Stomach smooth muscle (tissue), 2 donors: ENCODE results near the gene HOXD9.

Source experiments
- H3K27ac ChIP-seq: one replicate; pipeline ENCODE4 v1.7.0; 2013; ENCODE audit warnings: mild to moderate bottlenecking, low read length, inconsistent platforms
- H3K27me3 ChIP-seq, 2 donors: one replicate each; pipeline ENCODE4 v1.7.0; 2013; ENCODE audit warnings: low read length in 2 of 2; ENCODE audit not compliant: insufficient read depth in 2 of 2, control insufficient read depth in 1 of 2
- H3K36me3 ChIP-seq, 2 donors: one replicate each; pipeline ENCODE4 v1.7.0; 2013; ENCODE audit warnings: low read length in 2 of 2; ENCODE audit not compliant: control insufficient read depth in 2 of 2, insufficient read depth in 2 of 2
- H3K4me1 ChIP-seq: one replicate; pipeline ENCODE4 v1.7.0; 2013; ENCODE audit warnings: low read length; ENCODE audit not compliant: control insufficient read depth, insufficient read depth
- H3K4me3 ChIP-seq, 2 donors: one replicate each; pipeline ENCODE4 v1.7.0; 2013; ENCODE audit warnings: low read length in 2 of 2
- H3K9ac ChIP-seq, 2 donors: one replicate each; pipeline ENCODE4 v1.7.0; 2013; ENCODE audit warnings: low read length in 2 of 2, mild to moderate bottlenecking in 1 of 2
- H3K9me3 ChIP-seq, 2 donors: one replicate each; pipeline ENCODE4 v1.7.0; 2013; ENCODE audit warnings: low read length in 2 of 2; ENCODE audit not compliant: control insufficient read depth in 2 of 2
- donor health status: healthy.
- donor health status: Pancreatic carcinoma.

HOXD9 gene

GRCh38 chr2:176123411-176124109 is 1.0 kb downstream of the HOXD9 start:
- Histone ChIP-seq H3K4me1 (peaks cover 14% of the 10 kb centered on the region), H3K27me3 (peaks cover 71 to 95% of the 10 kb centered on the region in 2 donors), H3K9ac (no peak overlapping the region), H3K4me3 (peak overlapping the region; percentile 10 to 67), H3K27ac (no peak overlapping the region), H3K9me3 (peaks cover 0 to 4% of the 10 kb centered on the region in 2 donors), H3K36me3 (no peaks in the 10 kb centered on the region)

- H3K9ac ChIP-seq: no peak overlapping the region
- peaks cover 72 to 96% of the 10 kb centered on the region in 2 donors for H3K27me3 ChIP-seq
- peaks cover 19% of the 10 kb centered on the region for H3K4me1 ChIP-seq
- H3K4me3 ChIP-seq: peak overlapping the region in 1 of 2 donors; percentile 22
- H3K36me3 ChIP-seq: no peaks in the 10 kb centered on the region
- H3K27ac ChIP-seq: no peak overlapping the region
- peaks cover 0 to 4% of the 10 kb centered on the region in 2 donors for H3K9me3 ChIP-seq
Observed at GRCh38 chr2:176124110-176124946, 1.8 kb downstream of the HOXD9 start.

GRCh38 chr2:176124947-176125771 is 2.6 kb downstream of the HOXD9 start:
- Histone ChIP-seq H3K9me3 (no peaks in the 10 kb centered on the region), H3K4me3 (no peak overlapping the region), H3K27ac (no peak overlapping the region), H3K9ac (no peak overlapping the region), H3K27me3 (peaks cover 66 to 92% of the 10 kb centered on the region in 2 donors), H3K36me3 (no peaks in the 10 kb centered on the region), H3K4me1 (peaks cover 21% of the 10 kb centered on the region)

GRCh38 chr2:176125772-176126054 is 3.2 kb downstream of the HOXD9 start:
- Histone ChIP-seq H3K9ac (no peak overlapping the region), H3K27ac (no peak overlapping the region), H3K27me3 (peaks cover 62 to 92% of the 10 kb centered on the region in 2 donors)

GRCh38 chr2:176126929-176127773 is 4.6 kb downstream of the HOXD9 start:
- H3K27me3 ChIP-seq: peaks cover 62 to 91% of the 10 kb centered on the region in 2 donors
- H3K36me3 ChIP-seq: no peaks in the 10 kb centered on the region
- H3K4me3 ChIP-seq: no peak overlapping the region
- H3K27ac ChIP-seq: no peak overlapping the region
- peaks cover 0 to 3% of the 10 kb centered on the region in 2 donors for H3K9me3 ChIP-seq
- H3K4me1 ChIP-seq: peaks cover 28% of the 10 kb centered on the region
- no peak overlapping the region for H3K9ac ChIP-seq

More at GRCh38 chr2:176125772-176126054, 3.2 kb downstream of the HOXD9 start:
- no peak overlapping the region for H3K4me3 ChIP-seq
- no peaks in the 10 kb centered on the region for H3K36me3 ChIP-seq
- H3K9me3 ChIP-seq: no peaks in the 10 kb centered on the region
- H3K4me1 ChIP-seq: peaks cover 27% of the 10 kb centered on the region

- peaks cover 0 to 3% of the 10 kb centered on the region in 2 donors for H3K9me3 ChIP-seq
- H3K4me3 ChIP-seq: peak overlapping the region in 1 of 2 donors; percentile 44
- H3K27me3 ChIP-seq: peaks cover 68 to 91% of the 10 kb centered on the region in 2 donors
- H3K27ac ChIP-seq: no peak overlapping the region
- H3K4me1 ChIP-seq: peaks cover 24% of the 10 kb centered on the region
- no peak overlapping the region for H3K9ac ChIP-seq
- no peaks in the 10 kb centered on the region for H3K36me3 ChIP-seq
Observed at GRCh38 chr2:176127774-176128072, 5.2 kb downstream of the HOXD9 start.

- Histone ChIP-seq H3K27me3 (peaks cover 73 to 91% of the 10 kb centered on the region in 2 donors), H3K27ac (no peak overlapping the region), H3K4me3 (peak overlapping the region in 1 of 2 donors; percentile 44), H3K9me3 (peaks cover 0 to 3% of the 10 kb centered on the region in 2 donors), H3K9ac (no peak overlapping the region), H3K4me1 (peaks cover 19% of the 10 kb centered on the region), H3K36me3 (no peaks in the 10 kb centered on the region)
Observed at GRCh38 chr2:176128172-176128981, 5.9 kb downstream of the HOXD9 start.

GRCh38 chr2:176128982-176129796 is 6.7 kb downstream of the HOXD9 start, which contains the start of gene HOXD8:
TSS of gene HOXD8 (plus strand) at chr2:176129705. CDS start at chr2:176130367, 662 bp downstream.
- Histone ChIP-seq H3K27me3 (peaks cover 72 to 91% of the 10 kb centered on the region in 2 donors), H3K9me3 (peaks cover 0 to 3% of the 10 kb centered on the region in 2 donors), H3K4me3 (peak within 1 kb of the TSS; percentile 12 to 59), H3K36me3 (no peaks in the 10 kb centered on the region), H3K9ac (no peak within 1 kb of the TSS), H3K27ac (no peak within 1 kb of the TSS), H3K4me1 (peaks cover 19% of the 10 kb centered on the region)

- no peak overlapping the region for H3K9ac ChIP-seq
- peaks cover 19% of the 10 kb centered on the region for H3K4me1 ChIP-seq
- peak overlapping the region in 1 of 2 donors; percentile 59 for H3K4me3 ChIP-seq
- H3K27me3 ChIP-seq: peaks cover 71 to 91% of the 10 kb centered on the region in 2 donors
- no peaks in the 10 kb centered on the region for H3K36me3 ChIP-seq
- peaks cover 0 to 3% of the 10 kb centered on the region in 2 donors for H3K9me3 ChIP-seq
- no peak overlapping the region for H3K27ac ChIP-seq
Observed at GRCh38 chr2:176129813-176130146, 7.3 kb downstream of the HOXD9 start.
